NOMO-1 treated with DMSO at 0.1 percent for 48 hours (cell line): ENCODE results near the gene ERAS.

Experiments used
- DNase-seq: peaks from one replicate; lab custom pipeline; 2025; ENCODE audit not compliant: unreplicated experiment; lab: John Stamatoyannopoulos, UW

Gene ERAS

GRCh38 chrX:48826135-48826875 lies at the start of gene ERAS:
Gene ERAS, plus strand, starts transcription at chrX:48826513. Its CDS starts 2,611 bp downstream, at chrX:48829124.
- DNase-seq: no peak

- no peak for DNase-seq
These were observed 49.4 kb upstream of the ERAS start for GRCh38 chrX:48776818-48777439.

- no peak for DNase-seq
These were observed 46.9 kb upstream of the ERAS start for GRCh38 chrX:48779399-48779798.

GRCh38 chrX:48781705-48782104 lies 44.6 kb upstream of the ERAS start:
- no peak for DNase-seq

GRCh38 chrX:48782216-48782615 lies 44.1 kb upstream of the ERAS start:
- DNase-seq: no peak

- no peak for DNase-seq
These were observed 43.5 kb upstream of the ERAS start for GRCh38 chrX:48782795-48783194.

- no peak for DNase-seq
These were observed 41.6 kb upstream of the ERAS start for GRCh38 chrX:48784726-48785125.

- DNase-seq: no peak
These were observed 41.1 kb upstream of the ERAS start for GRCh38 chrX:48785186-48785539.

GRCh38 chrX:48785540-48786214 lies 40.6 kb upstream of the ERAS start:
- DNase-seq: no peak

GRCh38 chrX:48786341-48786800 lies 39.9 kb upstream of the ERAS start, which contains the start of gene GATA1:
Gene GATA1, plus strand, starts transcription at chrX:48786590. Its CDS starts 4,520 bp downstream, at chrX:48791110.
- DNase-seq: no peak

- no peak for DNase-seq
These were observed 39.3 kb upstream of the ERAS start for GRCh38 chrX:48786825-48787504.

GRCh38 chrX:48787505-48788443 lies 38.5 kb upstream of the ERAS start:
- no peak for DNase-seq

GRCh38 chrX:48789366-48790220 lies 36.7 kb upstream of the ERAS start:
- DNase-seq: no peak

- DNase-seq: no peak
These were observed 35.8 kb upstream of the ERAS start for GRCh38 chrX:48790477-48790876.

GRCh38 chrX:48791063-48791820 lies 35.1 kb upstream of the ERAS start:
- no peak for DNase-seq

- DNase-seq: no peak
These were observed 34.1 kb upstream of the ERAS start for GRCh38 chrX:48792219-48792618.

- no peak for DNase-seq
These were observed 32.4 kb upstream of the ERAS start for GRCh38 chrX:48793935-48794334.

- no peak for DNase-seq
These were observed 31.9 kb upstream of the ERAS start for GRCh38 chrX:48794340-48794910.
